Mesendoderm (in vitro differentiated cells): Measurements from ENCODE around the gene PTPN6.

Experiments used
- DNase-seq: peaks from one replicate; pipeline ENCODE4 v3.0.0; 2013
- H2AK5ac ChIP-seq: 2 replicates; pipeline ENCODE4 v1.6.1; 2013; ENCODE audit warnings: low read length, inconsistent platforms
- H2BK120ac ChIP-seq: 2 replicates; pipeline ENCODE4 v1.6.1; 2013; ENCODE audit warnings: low read depth, mild to moderate bottlenecking, low read length, moderate library complexity, mixed read lengths
- H2BK15ac ChIP-seq: replicated peaks from 2 replicates; pipeline ENCODE4 v1.6.1; 2013; ENCODE audit warnings: low read depth, mild to moderate bottlenecking, moderate library complexity
- H2BK5ac ChIP-seq: 2 replicates; pipeline ENCODE4 v1.6.1; 2013; ENCODE audit warnings: low read length, inconsistent platforms
- H3K18ac ChIP-seq: 2 replicates; pipeline ENCODE4 v1.6.1; 2013; ENCODE audit warnings: mild to moderate bottlenecking, low read length, mixed read lengths
- H3K23ac ChIP-seq: one replicate; pipeline ENCODE4 v1.6.1; 2013; ENCODE audit warnings: low read length
- H3K27ac ChIP-seq: 2 replicates; pipeline ENCODE4 v1.5.1; 2013; ENCODE audit warnings: low read depth, mild to moderate bottlenecking, inconsistent platforms, low read length, moderate library complexity
- H3K27me3 ChIP-seq: 2 replicates; pipeline ENCODE4 v1.6.1; 2013; ENCODE audit warnings: low read length, control low read depth, mild to moderate bottlenecking, inconsistent platforms; ENCODE audit not compliant: insufficient read depth, poor library complexity
- H3K36me3 ChIP-seq: 2 replicates; pipeline ENCODE4 v1.6.1; 2013; ENCODE audit warnings: low read length, inconsistent platforms; ENCODE audit not compliant: control insufficient read depth, insufficient read depth
- H3K4ac ChIP-seq: one replicate; pipeline ENCODE4 v1.6.1; 2013; ENCODE audit warnings: low read depth, mild to moderate bottlenecking, low read length, moderate library complexity
- H3K4me1 ChIP-seq: 2 replicates; pipeline ENCODE4 v1.6.1; 2013; ENCODE audit warnings: low read depth, low read length, inconsistent platforms; ENCODE audit not compliant: control insufficient read depth
- H3K4me2 ChIP-seq: 2 replicates; pipeline ENCODE4 v1.6.1; 2013; ENCODE audit warnings: low read length
- H3K4me3 ChIP-seq: 2 replicates; pipeline ENCODE4 v1.5.1; 2013; ENCODE audit warnings: mild to moderate bottlenecking, low read length
- H3K56ac ChIP-seq: one replicate; pipeline ENCODE4 v1.6.1; 2013; ENCODE audit warnings: low read length
- H3K79me1 ChIP-seq: 2 replicates; pipeline ENCODE4 v1.6.1; 2013; ENCODE audit warnings: low read length, inconsistent platforms
- H3K79me2 ChIP-seq: 2 replicates; pipeline ENCODE4 v1.6.1; 2013; ENCODE audit warnings: mild to moderate bottlenecking, low read length; ENCODE audit not compliant: control insufficient read depth, insufficient read depth
- H3K9ac ChIP-seq: 2 replicates; pipeline ENCODE4 v1.6.1; 2013; ENCODE audit warnings: low read length, inconsistent platforms
- H4K5ac ChIP-seq: one replicate; pipeline ENCODE4 v1.6.1; 2013; ENCODE audit warnings: low read length
- H4K8ac ChIP-seq: one replicate; pipeline ENCODE4 v1.6.1; 2013; ENCODE audit warnings: low read depth, mild to moderate bottlenecking, control low read depth, low read length, moderate library complexity
- WGBS: extraction: QIAGEN DNeasy Blood & Tissue Kit; methylation state at CpG from one replicate; pipeline ENCODE4 v1.1.7; 2013; ENCODE audit warnings: low lambda C conversion rate, missing lambda C conversion rate; ENCODE audit not compliant: insufficient coverage; ENCODE audit errors: extremely low coverage; 5-methylcytosine and 5-hydroxymethylcytosine counted together

Gene PTPN6

GRCh38 chr12:6927379-6928021 is 23.7 kb upstream of the PTPN6 start, which contains the start of gene ATN1:
TSS of gene ATN1 (plus strand) at chr12:6927959. CDS start at chr12:6934002, 6,043 bp downstream.
- peak within 1 kb of the TSS; percentile 95 for H3K4me3 ChIP-seq
- H4K5ac ChIP-seq, result no peak within 1 kb of the TSS
- peak within 1 kb of the TSS; percentile 98 for H3K4me2 ChIP-seq
- H3K4me1 ChIP-seq, result peaks cover 19% of the 10 kb centered on the region
- H3K4ac ChIP-seq, result peak within 1 kb of the TSS; percentile 100
- H3K9ac ChIP-seq, result peak within 1 kb of the TSS; percentile 96
- no CpG with 5 or more reads among the region's 66 CpGs for WGBS
- H3K79me1 ChIP-seq, result peaks cover 9% of the 10 kb centered on the region
- peak within 1 kb of the TSS; percentile 94 for H3K27ac ChIP-seq
- peak; percentile 93 for DNase-seq
- no peaks in the 10 kb centered on the region for H3K27me3 ChIP-seq
- H3K18ac ChIP-seq, result peak within 1 kb of the TSS; percentile 99
- peak within 1 kb of the TSS; percentile 74 for H2BK5ac ChIP-seq
- H2BK15ac ChIP-seq, result peak within 1 kb of the TSS; percentile 28
- peak within 1 kb of the TSS; percentile 90 for H4K8ac ChIP-seq
- H3K23ac ChIP-seq, result peak within 1 kb of the TSS; percentile 68
- peaks cover 1% of the 10 kb centered on the region for H3K36me3 ChIP-seq
- H2BK120ac ChIP-seq, result peak within 1 kb of the TSS; percentile 99
- H3K79me2 ChIP-seq, result peaks cover 34% of the 10 kb centered on the region
- peak within 1 kb of the TSS; percentile 98 for H3K56ac ChIP-seq
- peak within 1 kb of the TSS; percentile 82 for H2AK5ac ChIP-seq

DNA sequence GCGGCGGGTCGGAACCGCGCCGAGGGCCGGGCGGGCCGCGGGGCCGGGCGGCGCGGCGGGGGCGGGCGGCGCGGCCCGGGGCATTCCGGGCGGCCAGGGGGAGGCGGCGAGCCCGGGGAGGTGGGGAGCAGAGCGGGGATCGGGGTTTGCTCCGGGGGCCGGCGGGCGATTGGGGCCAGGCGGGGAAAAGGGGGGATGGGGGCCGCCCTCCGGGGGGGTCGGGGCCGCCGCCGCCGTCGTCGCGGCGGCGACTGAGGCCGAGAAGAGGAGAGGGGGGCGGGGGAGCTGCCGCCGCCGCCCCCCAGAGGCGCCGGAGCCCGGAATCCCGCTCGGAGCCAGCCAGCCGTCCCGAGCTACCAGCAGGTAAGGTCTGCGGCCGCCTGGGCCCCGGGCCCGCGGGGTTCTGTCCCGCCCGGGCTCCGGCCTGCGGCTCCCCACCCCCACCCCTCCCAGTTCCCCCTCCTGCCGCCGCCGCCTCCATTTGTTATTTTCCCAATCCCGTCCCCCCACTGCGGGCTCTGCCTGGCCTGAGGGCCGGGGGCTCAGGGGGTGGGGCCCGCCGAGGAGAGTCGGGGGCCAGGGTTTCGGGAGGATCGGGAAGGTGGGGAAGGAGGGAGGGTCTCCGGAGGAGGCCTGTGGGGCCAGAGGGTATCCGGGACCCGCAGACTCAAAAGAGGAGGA is 23.0 kb upstream of the PTPN6 start:
- H3K4ac ChIP-seq, result peak overlapping the region; percentile 100
- no peaks in the 10 kb centered on the region for H3K27me3 ChIP-seq
- H4K5ac ChIP-seq, result no peak overlapping the region
- no peak overlapping the region for H3K23ac ChIP-seq
- H3K18ac ChIP-seq, result peak overlapping the region; percentile 99
- H3K9ac ChIP-seq, result peak overlapping the region; percentile 96
- peaks cover 3% of the 10 kb centered on the region for H3K36me3 ChIP-seq
- H3K4me3 ChIP-seq, result peak overlapping the region; percentile 95
- no peak overlapping the region for H2BK15ac ChIP-seq
- H3K4me2 ChIP-seq, result peak overlapping the region; percentile 98
- WGBS, result no CpG with 5 or more reads among the region's 79 CpGs
- peak overlapping the region; percentile 54 for H2BK5ac ChIP-seq
- H2BK120ac ChIP-seq, result peak overlapping the region; percentile 99
- H4K8ac ChIP-seq, result peak overlapping the region; percentile 90
- peak overlapping the region; percentile 57 for H3K27ac ChIP-seq
- peak overlapping the region; percentile 22 for H2AK5ac ChIP-seq
- H3K4me1 ChIP-seq, result peaks cover 19% of the 10 kb centered on the region
- peak overlapping the region; percentile 98 for H3K56ac ChIP-seq
- H3K79me2 ChIP-seq, result peaks cover 38% of the 10 kb centered on the region
- no peak for DNase-seq
- H3K79me1 ChIP-seq, result peaks cover 12% of the 10 kb centered on the region

- H3K18ac ChIP-seq, result peak overlapping the region; percentile 99
- peak overlapping the region; percentile 68 for H3K23ac ChIP-seq
- H3K4ac ChIP-seq, result peak overlapping the region; percentile 100
- H3K4me3 ChIP-seq, result peak overlapping the region; percentile 95
- H3K79me2 ChIP-seq, result peaks cover 41% of the 10 kb centered on the region
- H4K8ac ChIP-seq, result no peak overlapping the region
- no peaks in the 10 kb centered on the region for H3K27me3 ChIP-seq
- peak overlapping the region; percentile 53 for H3K27ac ChIP-seq
- H3K56ac ChIP-seq, result peak overlapping the region; percentile 98
- H2BK120ac ChIP-seq, result peak overlapping the region; percentile 99
- H3K4me1 ChIP-seq, result peaks cover 19% of the 10 kb centered on the region
- peaks cover 3% of the 10 kb centered on the region for H3K36me3 ChIP-seq
- WGBS, result no CpG with 5 or more reads among the region's 19 CpGs
- peak overlapping the region; percentile 61 for H2AK5ac ChIP-seq
- H2BK15ac ChIP-seq, result no peak overlapping the region
- peaks cover 15% of the 10 kb centered on the region for H3K79me1 ChIP-seq
- peak; percentile 23 for DNase-seq
- H2BK5ac ChIP-seq, result peak overlapping the region; percentile 54
- H3K9ac ChIP-seq, result peak overlapping the region; percentile 96
- H4K5ac ChIP-seq, result no peak overlapping the region
- peak overlapping the region; percentile 98 for H3K4me2 ChIP-seq
Observed at GRCh38 chr12:6928703-6929407, 22.3 kb upstream of the PTPN6 start.

DNA sequence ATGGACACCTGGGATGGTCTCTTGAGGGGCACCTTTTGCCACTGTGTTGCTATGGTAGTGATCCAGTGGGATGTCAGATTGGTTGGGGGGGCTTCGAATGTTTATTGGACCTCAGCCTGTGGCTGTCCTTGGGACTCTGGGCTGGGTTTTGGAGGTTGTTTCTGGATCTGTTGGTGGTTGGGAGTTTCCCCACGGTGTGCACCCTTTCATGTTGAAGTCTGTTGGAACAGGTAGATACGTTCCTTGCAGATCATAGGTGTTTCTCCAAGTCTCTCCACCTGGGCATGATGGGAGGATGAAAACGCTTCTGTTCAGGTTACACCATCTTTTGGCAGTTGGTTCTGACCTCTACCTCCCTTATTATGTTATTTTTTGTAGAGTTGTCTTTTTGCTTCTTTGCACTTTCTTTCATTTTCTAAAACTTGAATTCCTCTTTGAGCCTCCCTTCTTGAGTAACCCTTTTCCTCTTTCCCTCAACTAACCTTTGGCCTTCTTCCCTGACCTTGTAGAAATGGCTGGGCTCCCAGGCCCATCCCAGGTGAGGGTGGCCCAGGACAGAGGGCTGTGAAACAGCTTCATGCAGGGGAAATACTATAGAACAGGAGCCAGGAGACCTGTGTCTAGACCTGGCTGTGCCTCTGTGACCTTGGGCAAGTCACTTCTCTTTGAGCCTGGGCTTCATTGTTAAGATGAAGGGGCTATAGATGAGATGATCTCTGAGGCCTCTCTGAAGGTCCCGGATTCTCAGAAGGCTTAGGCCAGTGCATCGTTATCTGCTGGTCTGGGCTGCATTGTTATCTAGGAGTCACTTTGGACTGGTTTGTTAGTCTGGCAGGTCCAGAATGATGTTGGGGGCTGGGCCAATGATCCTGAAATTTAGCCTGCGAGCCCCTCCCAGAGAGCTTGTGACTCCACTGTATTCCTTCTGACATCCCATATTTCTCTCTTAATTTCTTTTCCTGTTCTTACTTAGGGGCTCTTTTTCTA is 21.4 kb upstream of the PTPN6 start:
- peaks cover 15% of the 10 kb centered on the region for H3K4me1 ChIP-seq

DNA sequence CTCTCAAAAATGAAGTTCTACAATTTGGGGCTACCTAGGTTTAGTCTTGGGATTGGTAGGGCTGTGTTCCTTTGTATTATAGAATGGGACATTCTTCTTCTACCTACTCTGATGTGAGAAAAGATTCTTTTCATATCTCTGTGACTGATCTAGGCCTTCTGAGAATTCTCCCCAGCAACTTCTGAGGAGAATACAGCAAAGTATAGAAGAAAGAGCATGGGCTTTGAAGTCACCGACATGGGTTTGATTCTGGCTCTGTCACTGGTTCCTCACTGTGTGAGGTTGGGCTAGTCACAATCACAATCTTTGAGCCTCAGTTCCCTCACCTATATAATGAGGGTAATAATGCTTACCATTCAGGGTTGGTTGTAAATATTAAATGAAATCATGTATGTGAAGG is 18.4 kb upstream of the PTPN6 start:
- H3K4me1 ChIP-seq, result peaks cover 6% of the 10 kb centered on the region
- H3K9ac ChIP-seq, result no peak overlapping the region
- no peak overlapping the region for H3K4ac ChIP-seq
- H2BK15ac ChIP-seq, result no peak overlapping the region
- H3K79me2 ChIP-seq, result peaks cover 42% of the 10 kb centered on the region
- no peak for DNase-seq
- no CpG with 5 or more reads among the region's 1 CpG for WGBS
- H3K56ac ChIP-seq, result no peak overlapping the region
- no peak overlapping the region for H3K4me3 ChIP-seq
- H4K5ac ChIP-seq, result no peak overlapping the region
- no peak overlapping the region for H3K23ac ChIP-seq
- no peak overlapping the region for H3K27ac ChIP-seq
- no peak overlapping the region for H2AK5ac ChIP-seq
- H2BK120ac ChIP-seq, result no peak overlapping the region
- no peaks in the 10 kb centered on the region for H3K27me3 ChIP-seq
- no peak overlapping the region for H4K8ac ChIP-seq
- peaks cover 17% of the 10 kb centered on the region for H3K79me1 ChIP-seq
- H2BK5ac ChIP-seq, result no peak overlapping the region
- H3K36me3 ChIP-seq, result peaks cover 17% of the 10 kb centered on the region
- H3K18ac ChIP-seq, result no peak overlapping the region
- H3K4me2 ChIP-seq, result no peak overlapping the region

More for the DNA sequence above, 21.4 kb upstream of the PTPN6 start:
- H3K79me2 ChIP-seq, result peaks cover 42% of the 10 kb centered on the region
- peak overlapping the region; percentile 96 for H3K9ac ChIP-seq
- no peak overlapping the region for H3K4ac ChIP-seq
- peak overlapping the region; percentile 98 for H3K4me2 ChIP-seq
- peak; percentile 28 for DNase-seq
- peaks cover 7% of the 10 kb centered on the region for H3K36me3 ChIP-seq
- H3K23ac ChIP-seq, result peak overlapping the region; percentile 68
- H3K27me3 ChIP-seq, result no peaks in the 10 kb centered on the region
- no peak overlapping the region for H2BK15ac ChIP-seq
- peak overlapping the region; percentile 98 for H3K56ac ChIP-seq
- H3K27ac ChIP-seq, result no peak overlapping the region
- H2BK120ac ChIP-seq, result no peak overlapping the region
- H4K5ac ChIP-seq, result no peak overlapping the region
- no peak overlapping the region for H3K18ac ChIP-seq
- H2BK5ac ChIP-seq, result peak overlapping the region; percentile 12
- H2AK5ac ChIP-seq, result peak overlapping the region; percentile 61
- H4K8ac ChIP-seq, result no peak overlapping the region
- peak overlapping the region; percentile 95 for H3K4me3 ChIP-seq
- WGBS, result no CpG with 5 or more reads among the region's 7 CpGs
- peaks cover 17% of the 10 kb centered on the region for H3K79me1 ChIP-seq
